Chondrocyte (in vitro differentiated cells): ENCODE data around the gene THEM4. TPM values are rescaled to one million over a fixed set of nuclear protein-coding genes. Genes with fewer than 3 reads are reported as not detected.

ENCODE experiments used
- DNase-seq: peaks from one replicate; pipeline ENCODE4 v3.0.0; 2021; ENCODE audit warnings: mixed read lengths, low spot score
- H3K27ac Mint-ChIP-seq: one replicate; pipeline ENCODE4 v1.8.0; 2021; ENCODE audit warnings: mild to moderate bottlenecking, moderate library complexity, mixed read lengths; ENCODE audit not compliant: unreplicated experiment
- H3K27me3 Mint-ChIP-seq: 2 replicates; pipeline ENCODE4 v1.8.0; 2021; ENCODE audit warnings: low read depth, mixed read lengths
- H3K36me3 Mint-ChIP-seq: 2 replicates; pipeline ENCODE4 v1.8.0; 2021; ENCODE audit warnings: low read depth, mixed read lengths
- H3K4me1 Mint-ChIP-seq: 2 replicates; pipeline ENCODE4 v1.8.0; 2021; ENCODE audit warnings: low read depth, mild to moderate bottlenecking, mixed read lengths
- H3K4me3 Mint-ChIP-seq: one replicate; pipeline ENCODE4 v1.8.0; 2021; ENCODE audit warnings: mild to moderate bottlenecking, moderate library complexity, mixed read lengths; ENCODE audit not compliant: unreplicated experiment
- H3K9me3 Mint-ChIP-seq: 2 replicates; pipeline ENCODE4 v1.8.0; 2021; ENCODE audit warnings: low read depth, mixed read lengths
- CTCF ChIP-seq: fragments of 200-600 bp; sonication (generic); IDR thresholded peaks from 2 replicates; pipeline ENCODE4 v1.5.0; 2021; ENCODE audit warnings: antibody characterized with exemption, mild to moderate bottlenecking, moderate library complexity
- total RNA-seq: library from RNA; stranded (reverse); gene quantifications from 3 replicates; pipeline ENCODE4 v1.2.1, GENCODE V29; 2021

The THEM4 gene
- total RNA-seq, 1 donor from 2014 or later: 6.9 TPM

- no peak overlapping the region for H3K27ac Mint-ChIP-seq
- DNase-seq: no peak
- peaks cover 7% of the 10 kb centered on the region for H3K4me1 Mint-ChIP-seq
- no peaks in the 10 kb centered on the region for H3K9me3 Mint-ChIP-seq
- TF ChIP-seq CTCF: no peak
- H3K27me3 Mint-ChIP-seq: peaks cover 20% of the 10 kb centered on the region
- H3K4me3 Mint-ChIP-seq: no peak overlapping the region
- H3K36me3 Mint-ChIP-seq: peaks cover 3% of the 10 kb centered on the region
Observed at GRCh38 chr1:151849126-151849525, 60.2 kb downstream of the THEM4 start.

- DNase-seq: no peak
- peaks cover 3% of the 10 kb centered on the region for H3K36me3 Mint-ChIP-seq
- H3K4me3 Mint-ChIP-seq: no peak overlapping the region
- no peaks in the 10 kb centered on the region for H3K9me3 Mint-ChIP-seq
- H3K27ac Mint-ChIP-seq: no peak overlapping the region
- peaks cover 21% of the 10 kb centered on the region for H3K27me3 Mint-ChIP-seq
- peaks cover 7% of the 10 kb centered on the region for H3K4me1 Mint-ChIP-seq
- no peak for TF ChIP-seq CTCF
Observed at GRCh38 chr1:151847867-151848596, 61.3 kb downstream of the THEM4 start.

- peaks cover 7% of the 10 kb centered on the region for H3K4me1 Mint-ChIP-seq
- no peak overlapping the region for H3K4me3 Mint-ChIP-seq
- H3K27ac Mint-ChIP-seq: no peak overlapping the region
Observed at GRCh38 chr1:151846686-151847237, 62.5 kb downstream of the THEM4 start.

GRCh38 chr1:151846062-151846568 lies 63.2 kb downstream of the THEM4 start:
- Mint-ChIP-seq H3K27me3 (peaks cover 12% of the 10 kb centered on the region), H3K4me1 (peaks cover 7% of the 10 kb centered on the region), H3K4me3 (no peak overlapping the region), H3K36me3 (peaks cover 3% of the 10 kb centered on the region), H3K9me3 (no peaks in the 10 kb centered on the region), H3K27ac (no peak overlapping the region)
- DNase-seq: no peak
- no peak for TF ChIP-seq CTCF

More at GRCh38 chr1:151846686-151847237, 62.5 kb downstream of the THEM4 start:
- no peak for DNase-seq
- peaks cover 3% of the 10 kb centered on the region for H3K36me3 Mint-ChIP-seq
- H3K27me3 Mint-ChIP-seq: peaks cover 16% of the 10 kb centered on the region
- TF ChIP-seq CTCF: no peak
- H3K9me3 Mint-ChIP-seq: no peaks in the 10 kb centered on the region

- Mint-ChIP-seq H3K36me3 (peaks cover 3% of the 10 kb centered on the region), H3K9me3 (no peaks in the 10 kb centered on the region), H3K27me3 (peaks cover 15% of the 10 kb centered on the region), H3K4me3 (no peak overlapping the region), H3K27ac (no peak overlapping the region), H3K4me1 (peaks cover 19% of the 10 kb centered on the region)
- no peak for TF ChIP-seq CTCF
- DNase-seq: no peak
Observed at GRCh38 chr1:151843398-151843797, 65.9 kb downstream of the THEM4 start.
